ENCODE measurements around the gene VAC14. TPM values are rescaled to one million over a fixed set of nuclear protein-coding genes. Genes with fewer than 3 reads are reported as not detected.

Gene VAC14
- total RNA-seq, 4 donors from 2014 or later = 39.5 to 65.5 (median 45.4) TPM

DNA sequence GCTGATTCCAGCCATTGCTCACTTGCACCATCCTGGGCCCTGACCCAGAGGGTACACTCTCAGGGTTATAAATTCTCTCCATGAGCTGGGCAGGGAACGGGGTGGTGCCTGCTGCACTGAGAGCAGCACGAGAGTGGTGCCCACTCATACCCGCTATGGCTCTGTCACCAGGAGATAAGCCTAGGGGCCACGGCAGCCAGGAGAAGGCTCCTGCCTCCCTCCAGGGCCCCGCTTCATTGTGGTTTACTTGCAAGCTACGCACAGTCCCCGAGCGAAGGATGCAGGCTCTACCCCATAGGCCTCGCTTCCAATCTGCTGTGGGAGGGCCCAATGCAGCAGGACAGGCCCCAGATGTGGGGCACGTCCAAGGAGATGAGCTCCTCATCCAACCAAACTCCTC, 48.5 kb downstream of the VAC14 start:
- no peak overlapping the region for H3K27ac ChIP-seq
- H3K27me3 ChIP-seq = no peaks in the 10 kb centered on the region
- WGBS = 100% methylated on average over 1 of the region's 10 CpGs
- no peak overlapping the region for H3K4me3 ChIP-seq
- no peak for TF ChIP-seq POLR2AphosphoS5 (IDR thresholded peaks at IDR 0.05)
- TF ChIP-seq, protein P1, sequence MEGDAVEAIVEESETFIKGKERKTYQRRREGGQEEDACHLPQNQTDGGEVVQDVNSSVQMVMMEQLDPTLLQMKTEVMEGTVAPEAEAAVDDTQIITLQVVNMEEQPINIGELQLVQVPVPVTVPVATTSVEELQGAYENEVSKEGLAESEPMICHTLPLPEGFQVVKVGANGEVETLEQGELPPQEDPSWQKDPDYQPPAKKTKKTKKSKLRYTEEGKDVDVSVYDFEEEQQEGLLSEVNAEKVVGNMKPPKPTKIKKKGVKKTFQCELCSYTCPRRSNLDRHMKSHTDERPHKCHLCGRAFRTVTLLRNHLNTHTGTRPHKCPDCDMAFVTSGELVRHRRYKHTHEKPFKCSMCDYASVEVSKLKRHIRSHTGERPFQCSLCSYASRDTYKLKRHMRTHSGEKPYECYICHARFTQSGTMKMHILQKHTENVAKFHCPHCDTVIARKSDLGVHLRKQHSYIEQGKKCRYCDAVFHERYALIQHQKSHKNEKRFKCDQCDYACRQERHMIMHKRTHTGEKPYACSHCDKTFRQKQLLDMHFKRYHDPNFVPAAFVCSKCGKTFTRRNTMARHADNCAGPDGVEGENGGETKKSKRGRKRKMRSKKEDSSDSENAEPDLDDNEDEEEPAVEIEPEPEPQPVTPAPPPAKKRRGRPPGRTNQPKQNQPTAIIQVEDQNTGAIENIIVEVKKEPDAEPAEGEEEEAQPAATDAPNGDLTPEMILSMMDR (IDR thresholded peaks at IDR 0.05) = no peak
- TF ChIP-seq EP300 (IDR thresholded peaks at IDR 0.05) = no peak
- no peak for TF ChIP-seq POLR2A (IDR thresholded peaks at IDR 0.05)
- H3K9me3 ChIP-seq = no peaks in the 10 kb centered on the region
- no peak for DNase-seq (ENCODE audit: low spot score in 2 of 2)
- H3K4me1 ChIP-seq = peaks cover 85% of the 10 kb centered on the region
- H3K36me3 ChIP-seq = peaks cover 8% of the 10 kb centered on the region

DNA sequence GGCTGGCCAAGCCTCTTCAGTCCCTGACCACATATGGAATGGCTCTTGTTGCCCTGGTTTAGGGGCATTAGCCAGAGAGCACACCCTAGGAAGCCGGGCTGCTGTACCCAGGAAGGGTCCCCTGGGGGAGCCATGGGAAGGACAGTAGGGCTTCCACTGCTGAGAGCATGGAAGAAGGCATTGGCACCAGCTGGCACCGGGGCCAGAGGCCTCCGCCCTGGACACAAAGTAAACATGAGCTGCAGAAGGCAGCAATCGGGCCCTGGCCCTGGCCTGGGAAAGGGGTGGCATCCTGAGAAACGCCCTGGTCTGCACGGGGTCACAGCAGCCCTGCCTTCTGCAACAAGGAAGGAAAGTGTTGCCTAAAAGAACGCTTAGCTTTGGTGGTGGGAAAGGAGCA, 49.4 kb downstream of the VAC14 start:
- H3K27ac ChIP-seq = peak overlapping the region; percentile 12
- H3K9me3 ChIP-seq = no peaks in the 10 kb centered on the region
- no peak overlapping the region for H3K4me3 ChIP-seq
- 77% methylated on average over 6 of the region's 7 CpGs for WGBS
- peaks cover 86% of the 10 kb centered on the region for H3K4me1 ChIP-seq
- no peak for TF ChIP-seq POLR2AphosphoS5 (IDR thresholded peaks at IDR 0.05)
- DNase-seq (ENCODE audit: low spot score in 2 of 2) = no peak
- no peaks in the 10 kb centered on the region for H3K36me3 ChIP-seq
- no peaks in the 10 kb centered on the region for H3K27me3 ChIP-seq

DNA sequence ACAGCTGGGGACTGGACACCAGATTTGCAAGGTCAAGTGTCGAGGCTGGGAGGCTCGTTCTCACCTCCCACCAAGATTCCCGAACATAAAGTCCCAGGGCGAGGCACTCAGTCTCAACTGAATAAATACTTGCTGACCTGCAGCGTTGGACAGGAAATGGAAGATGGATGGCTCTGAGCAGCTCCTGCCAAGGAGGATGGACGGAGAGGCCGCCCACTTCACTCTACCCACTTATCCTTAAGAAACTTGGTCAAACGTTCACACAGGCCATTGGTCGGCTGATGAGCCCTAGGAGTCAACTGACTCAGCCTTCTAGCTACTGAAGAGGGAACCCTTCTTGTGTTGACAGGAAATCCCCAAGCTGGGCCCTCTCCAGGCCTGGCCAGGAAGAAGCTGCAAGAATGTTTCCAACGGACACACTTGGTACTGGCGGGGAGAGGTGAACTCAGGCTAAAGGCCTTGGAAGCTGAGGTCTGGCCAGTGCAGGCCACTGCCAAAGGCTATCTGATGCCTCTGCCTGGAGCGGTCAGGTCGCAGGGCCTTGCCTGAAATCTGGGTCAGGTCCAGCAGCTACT, 50.0 kb downstream of the VAC14 start:
- no peaks in the 10 kb centered on the region for H3K9me3 ChIP-seq
- 40% methylated on average over 7 of the region's 13 CpGs for WGBS
- H3K27me3 ChIP-seq = no peaks in the 10 kb centered on the region
- peaks cover 87% of the 10 kb centered on the region for H3K4me1 ChIP-seq
- peak in 1 of 2 donors; percentile 82 for DNase-seq (ENCODE audit: low spot score in 2 of 2)
- peak overlapping the region; percentile 56 for H3K27ac ChIP-seq
- H3K4me3 ChIP-seq = no peak overlapping the region
- no peaks in the 10 kb centered on the region for H3K36me3 ChIP-seq
- TF ChIP-seq, protein P1 (IDR thresholded peaks at IDR 0.05) = no peak
- peak in 1 of 3 donors; percentile 63 for TF ChIP-seq POLR2AphosphoS5 (IDR thresholded peaks at IDR 0.05)

DNA sequence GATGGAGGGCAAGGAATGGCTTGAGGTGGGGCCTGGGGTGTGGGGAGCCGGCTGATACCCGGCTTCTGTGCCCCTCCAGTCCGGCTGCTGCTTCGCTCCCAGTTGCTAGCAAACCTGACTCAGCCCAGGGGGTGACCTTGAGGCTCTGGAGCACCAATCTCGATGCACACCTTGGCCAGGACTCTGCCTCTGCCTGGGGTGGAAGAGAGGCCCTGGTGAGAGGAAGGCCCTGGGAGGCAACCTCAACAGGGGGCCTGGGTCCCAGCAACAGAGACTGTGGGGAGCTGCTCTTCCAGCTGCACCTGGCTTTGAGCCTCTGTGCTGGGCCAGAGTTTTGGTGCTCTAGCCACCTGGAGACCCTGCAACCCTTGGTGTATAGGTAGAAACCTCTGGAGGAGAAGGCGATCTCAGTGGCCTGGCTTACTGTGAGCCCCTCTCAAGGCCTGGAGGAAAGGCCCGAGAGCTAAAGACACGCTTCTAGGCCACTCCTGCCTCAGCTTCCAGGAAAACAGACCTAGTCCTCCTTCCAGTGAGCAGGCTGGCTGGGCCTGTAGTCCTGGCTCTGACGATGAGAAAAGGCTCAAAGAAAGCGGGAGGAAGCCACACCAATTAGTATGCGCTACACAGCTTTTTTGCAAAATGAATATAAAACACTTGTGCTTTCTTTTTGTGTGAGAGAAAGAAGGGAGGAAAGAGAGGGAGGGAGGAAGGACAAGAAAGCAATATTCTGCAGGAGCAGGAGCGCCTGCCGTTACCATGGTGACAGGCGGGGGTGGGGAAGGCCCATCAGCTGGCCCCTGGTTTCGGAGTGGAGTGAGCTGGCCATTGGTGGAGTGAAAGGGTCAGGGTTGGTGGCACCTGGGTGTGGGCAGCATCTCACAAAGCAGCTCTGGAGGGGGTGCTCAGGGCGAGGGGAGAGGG, 51.0 kb downstream of the VAC14 start:
- TF ChIP-seq POLR2A (IDR thresholded peaks at IDR 0.05) (no peak), EP300 (IDR thresholded peaks at IDR 0.05) (no peak), POLR2AphosphoS5 (IDR thresholded peaks at IDR 0.05) (no peak)
- TF ChIP-seq, protein P1 (IDR thresholded peaks at IDR 0.05) = no peak
- H3K27me3 ChIP-seq = no peaks in the 10 kb centered on the region
- no peaks in the 10 kb centered on the region for H3K9me3 ChIP-seq
- peak overlapping the region; percentile 56 for H3K27ac ChIP-seq
- DNase-seq (ENCODE audit: low spot score in 2 of 2) = no peak
- peaks cover 82% of the 10 kb centered on the region for H3K4me1 ChIP-seq
- peaks cover 3% of the 10 kb centered on the region for H3K36me3 ChIP-seq
- H3K4me3 ChIP-seq = no peak overlapping the region
- WGBS = 91% methylated on average over 16 of the region's 16 CpGs

DNA sequence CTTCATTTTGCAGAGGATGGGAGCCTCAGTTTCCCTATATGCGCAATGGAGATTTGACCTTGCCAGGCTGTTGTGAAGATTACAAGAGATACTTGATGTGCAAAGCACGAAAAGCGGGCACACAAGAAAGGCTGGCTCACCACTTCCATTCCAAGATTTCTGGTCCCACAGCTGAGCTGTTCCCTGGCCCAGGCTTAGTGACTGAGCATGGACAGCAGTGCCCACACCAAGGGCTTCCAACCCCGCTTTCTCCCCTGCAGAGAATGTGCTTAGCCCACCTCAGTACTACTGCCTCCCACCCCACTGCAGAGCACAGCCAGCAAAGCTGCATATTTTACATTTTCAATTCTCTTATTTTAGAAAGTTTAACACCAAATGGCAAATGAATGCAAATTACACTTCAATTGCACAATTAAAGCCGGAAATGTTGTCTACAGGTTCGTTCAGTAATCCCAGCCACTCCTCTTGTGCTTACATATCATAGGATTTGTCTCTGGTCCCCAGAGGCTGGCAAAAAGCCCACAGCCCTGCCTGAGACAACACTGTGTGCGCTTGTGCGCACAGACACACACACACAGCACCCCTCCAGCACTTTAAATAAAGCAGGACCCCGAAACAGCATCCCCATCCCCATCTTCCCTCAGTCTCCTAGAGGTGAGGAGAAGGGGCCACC, 51.8 kb downstream of the VAC14 start:
- TF ChIP-seq EP300 (IDR thresholded peaks at IDR 0.05) (no peak), POLR2A (IDR thresholded peaks at IDR 0.05) (no peak), POLR2AphosphoS5 (IDR thresholded peaks at IDR 0.05) (no peak)
- TF ChIP-seq, protein P1 (IDR thresholded peaks at IDR 0.05) = no peak
- Histone ChIP-seq H3K27ac (no peak overlapping the region), H3K4me3 (no peak overlapping the region), H3K4me1 (peaks cover 76% of the 10 kb centered on the region), H3K36me3 (peaks cover 9% of the 10 kb centered on the region), H3K9me3 (no peaks in the 10 kb centered on the region), H3K27me3 (no peaks in the 10 kb centered on the region)
- no peak for DNase-seq (ENCODE audit: low spot score in 2 of 2)
- 77% methylated on average over 9 of the region's 9 CpGs for WGBS

Measured in suprapubic skin (tissue), 4 donors.